Heart right ventricle (tissue), 16 donors: ENCODE measurements around the gene ASPSCR1. TPM values are rescaled to one million over a fixed set of nuclear protein-coding genes. Genes with fewer than 3 reads are reported as not detected.

Experiments used
- ATAC-seq, 8 donors: fragments of 200-7000 bp; cut with Tn5 transposase; one replicate each; pipeline ENCODE4 v1.9.1; 2020; ENCODE audit warnings: mild to moderate bottlenecking in 8 of 8, moderate library complexity in 8 of 8, moderate number of reproducible peaks in 1 of 8
- DNase-seq, 2 donors: peaks; one replicate each; pipeline ENCODE4 v3.0.0-alpha.2; 2020
- H3K27ac ChIP-seq, 10 donors: fragments of 200-600 bp; sonication (generic) in 2 of 10; one replicate each; pipeline versions ENCODE4 v1.5.0 to v1.8.0; 2020 to 2022; ENCODE audit warnings: mild to moderate bottlenecking in 3 of 10
- H3K27me3 ChIP-seq, 7 donors: fragments of 200-600 bp; one replicate each; pipeline ENCODE4 v1.8.0; 2021 to 2022; ENCODE audit warnings: mild to moderate bottlenecking in 2 of 7
- H3K36me3 ChIP-seq, 9 donors: fragments of 200-600 bp; sonication (generic) in 1 of 9; one replicate each; pipeline versions ENCODE4 v1.5.0 to v1.8.0; 2020 to 2022; ENCODE audit warnings: mild to moderate bottlenecking in 2 of 9
- H3K4me1 ChIP-seq, 9 donors: fragments of 200-600 bp; sonication (generic) in 1 of 9; one replicate each; pipeline versions ENCODE4 v1.5.0 to v1.8.0; 2020 to 2022; ENCODE audit warnings: mild to moderate bottlenecking in 4 of 9
- H3K4me3 ChIP-seq, 10 donors: fragments of 200-600 bp; sonication (generic) in 2 of 10; one replicate each; pipeline versions ENCODE4 v1.5.0 to v1.8.0; 2020 to 2022; ENCODE audit warnings: mild to moderate bottlenecking in 7 of 10, moderate library complexity in 2 of 10
- H3K9me3 ChIP-seq, 11 donors: fragments of 200-600 bp in 10 of 11; sonication (generic) in 2 of 11; one replicate each; pipeline versions ENCODE4 v1.5.0 to v1.8.0; 2013 to 2022; ENCODE audit warnings: mild to moderate bottlenecking in 2 of 11, control low read depth in 1 of 11, moderate library complexity in 1 of 11
- WGBS, 2 donors: extraction: QIAGEN DNeasy Blood & Tissue Kit; methylation state at CpG; one replicate each; pipeline ENCODE4 v1.1.7; 2013; ENCODE audit warnings: inconsistent platforms in 1 of 2; 5-methylcytosine and 5-hydroxymethylcytosine counted together
- intact Hi-C, 10 donors: fragments of 100-400 bp; cut with DNase I; formaldehyde crosslinking; loops; one replicate each; pipeline versions ENCODE4 v1.11.1 to v1.14.2; 2022
- polyA plus RNA-seq, 2 donors: library from polyadenylated mRNA; stranded (reverse); fragments of 200-250 nt; gene quantifications; one replicate each; pipeline ENCODE4 v1.2.3, GENCODE V29; 2013
- total RNA-seq, 10 donors: library from RNA; stranded (reverse); fragmentation: NEBNext Ultra II Directional in 3 of 10; extraction: Animal tissue kit (Norgen Biotek cat#: 25700) in 3 of 10; gene quantifications; one replicate each; pipeline versions ENCODE4 v1.2.1 to v1.2.4, GENCODE V29; 2021 to 2023
- TF ChIP-seq, protein P1 (sequence below), 9 donors: fragments of 200-600 bp; sonication (generic) in 2 of 9; IDR thresholded peaks; one replicate each; pipeline versions ENCODE4 v1.5.0 to v1.8.0; 2021 to 2022; ENCODE audit warnings: antibody characterized with exemption in 9 of 9, mild to moderate bottlenecking in 5 of 9, moderate library complexity in 1 of 9
- donor health status: Arrhythmogenic right ventricular cardiomyopathy.
- donor health status: ischemic (EF 13 %, LVEDD 7.1; RV severe dilation, severe dysfunction).
- donor health status: healthy with polysubstance abuse.
- donor health status: DM: no; HTN: yes; CAD: no.
- donor health status: DM: no; HTN: no; CAD: no.
- donor health status: ischemic (EF 25% LVEDD 6.9; RV normal size, moderate dysfunction).
- donor health status: ischemic (EF 25% LVEDD 5.7; RV mildly dilated, moderate dysfunction).
- donor health status: healthy.
- donor health status: DM: yes; HTN: yes; CAD: no.
- donor health status: Ischemic cardiomyopathy.
- donor health status: ischemic (EF 35%, LVEDD 5.7; RV mildly dilated, moderate dysfunction).
- donor health status: nonischemic (EF 11% LVEDD 7.7; RV severe dilation, severe dysfunction).
- donor health status: DM: yes; HTN: yes; CAD: no.
- donor health status: PGD.
- donor health status: ischemic (EF 29% LVEDD 5.4; RV normal size, mild dysfunction).
- donor health status: nonischemic (EF 23%, LVEDD 6.1; RV moderate dilation, normal function).

Gene ASPSCR1
- total and polyA plus RNA-seq, 12 donors, result 19.9 to 115 (median 25.1) TPM

DNA sequence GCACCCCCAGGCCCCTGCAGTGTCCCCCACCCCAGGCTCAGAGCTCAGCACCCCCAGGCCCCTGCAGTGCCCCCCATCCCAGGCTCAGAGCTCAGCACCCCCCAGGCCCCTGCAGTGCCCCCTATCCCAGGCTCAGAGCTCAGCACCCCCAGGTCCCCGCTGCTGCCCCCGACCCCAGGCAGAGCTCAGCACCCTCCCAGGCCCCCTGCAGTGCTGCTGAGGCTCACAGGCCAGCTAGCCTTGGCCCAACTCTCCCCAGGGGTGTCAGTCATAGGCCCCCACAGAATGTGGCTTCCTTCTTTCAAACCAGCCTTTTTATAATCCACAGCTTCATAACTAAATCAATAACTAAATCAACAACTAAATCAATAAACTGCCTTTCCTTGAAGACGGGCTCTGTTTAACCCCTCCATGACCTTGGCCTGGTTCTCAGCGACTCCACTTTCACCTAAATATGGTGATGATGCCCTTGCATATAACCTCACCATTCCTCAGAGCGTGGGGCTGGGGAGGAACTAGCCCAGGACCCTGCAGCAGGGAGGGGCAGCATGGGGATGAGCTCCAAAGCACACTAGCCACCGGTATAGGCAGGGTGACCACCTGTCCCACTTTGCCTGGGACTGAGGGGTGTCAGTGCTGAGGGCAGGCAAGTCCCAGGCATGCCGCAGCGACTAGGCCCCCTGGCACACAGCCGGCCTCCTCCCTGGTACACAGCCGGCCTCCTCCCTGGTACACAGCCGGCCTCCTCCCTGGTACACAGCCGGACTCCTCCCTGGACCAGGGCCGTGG is 21.5 kb upstream of the ASPSCR1 start:
- peaks cover 24 to 49% (median 42%) of the 10 kb centered on the region in 7 donors for H3K27me3 ChIP-seq
- TF ChIP-seq, protein P1, sequence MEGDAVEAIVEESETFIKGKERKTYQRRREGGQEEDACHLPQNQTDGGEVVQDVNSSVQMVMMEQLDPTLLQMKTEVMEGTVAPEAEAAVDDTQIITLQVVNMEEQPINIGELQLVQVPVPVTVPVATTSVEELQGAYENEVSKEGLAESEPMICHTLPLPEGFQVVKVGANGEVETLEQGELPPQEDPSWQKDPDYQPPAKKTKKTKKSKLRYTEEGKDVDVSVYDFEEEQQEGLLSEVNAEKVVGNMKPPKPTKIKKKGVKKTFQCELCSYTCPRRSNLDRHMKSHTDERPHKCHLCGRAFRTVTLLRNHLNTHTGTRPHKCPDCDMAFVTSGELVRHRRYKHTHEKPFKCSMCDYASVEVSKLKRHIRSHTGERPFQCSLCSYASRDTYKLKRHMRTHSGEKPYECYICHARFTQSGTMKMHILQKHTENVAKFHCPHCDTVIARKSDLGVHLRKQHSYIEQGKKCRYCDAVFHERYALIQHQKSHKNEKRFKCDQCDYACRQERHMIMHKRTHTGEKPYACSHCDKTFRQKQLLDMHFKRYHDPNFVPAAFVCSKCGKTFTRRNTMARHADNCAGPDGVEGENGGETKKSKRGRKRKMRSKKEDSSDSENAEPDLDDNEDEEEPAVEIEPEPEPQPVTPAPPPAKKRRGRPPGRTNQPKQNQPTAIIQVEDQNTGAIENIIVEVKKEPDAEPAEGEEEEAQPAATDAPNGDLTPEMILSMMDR (IDR thresholded peaks at IDR 0.05), result no peak
- H3K4me3 ChIP-seq, result no peak overlapping the region
- H3K4me1 ChIP-seq, result peaks cover 0 to 16% (median 13%) of the 10 kb centered on the region in 9 donors
- DNase-seq, result no peak
- intact Hi-C loops, result loop anchor here in 6 of 10 donors (5.0 to 10.0 kb wide), 4 partner anchors 61 to 201 kb away; no protein-coding TSS in a partner anchor
- H3K36me3 ChIP-seq, result no peaks in the 10 kb centered on the region
- ATAC-seq, result no peak
- WGBS, 2 donors, result 83% methylated on average over 13 of the region's 13 CpGs
- peaks cover 0 to 3% (median 0%) of the 10 kb centered on the region in 11 donors for H3K9me3 ChIP-seq
- H3K27ac ChIP-seq, result no peak overlapping the region

DNA sequence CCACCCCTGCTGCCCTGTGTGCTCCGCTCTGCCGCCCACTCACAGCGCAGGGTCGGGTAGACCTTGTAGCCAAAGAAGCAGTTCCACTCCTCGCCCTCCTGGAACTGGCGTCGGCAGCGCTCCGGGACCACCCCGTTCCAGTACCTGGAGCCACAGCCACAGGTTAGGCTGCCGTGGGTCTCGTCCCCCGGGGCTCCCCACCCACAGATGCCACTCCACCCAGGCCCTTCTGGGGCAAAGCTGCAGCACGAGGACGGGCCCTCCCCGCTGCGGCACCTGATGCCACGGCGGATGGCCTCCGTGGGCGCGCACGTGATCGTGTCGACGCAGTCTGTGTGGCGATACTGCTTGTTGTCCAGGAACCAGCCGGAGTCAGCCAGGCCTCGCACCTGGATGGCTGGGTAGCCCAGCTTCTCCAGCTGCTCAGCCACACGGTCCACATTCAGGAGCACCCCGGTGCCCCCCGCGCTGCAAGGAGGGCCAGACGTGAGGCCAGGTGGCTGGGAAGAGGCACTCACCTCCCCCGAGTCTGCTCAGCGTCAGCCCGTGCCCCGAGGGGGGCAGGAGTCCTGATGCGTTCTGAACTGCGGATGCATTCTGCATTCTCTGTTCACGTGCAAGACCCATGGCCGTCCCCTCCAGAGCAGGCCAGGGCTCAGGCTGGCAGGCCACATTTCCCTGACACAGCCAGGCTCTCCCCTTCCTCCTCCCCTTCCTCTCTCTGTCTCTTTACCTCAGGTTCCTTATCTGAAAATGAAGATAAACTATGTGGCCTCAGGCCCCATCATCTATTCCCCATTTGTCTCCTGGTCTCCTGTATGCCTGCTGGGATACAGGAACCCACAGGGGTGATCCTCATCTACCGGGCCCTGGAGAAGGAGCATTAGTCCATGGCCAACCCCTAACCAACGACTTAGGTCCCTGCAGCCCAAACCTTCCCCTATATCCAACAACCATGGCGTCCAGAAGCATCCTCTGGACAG is 20.5 kb upstream of the ASPSCR1 start:
- 77% methylated on average over 45 of the region's 45 CpGs for WGBS, 2 donors
- ATAC-seq (no peak), DNase-seq (no peak)
- TF ChIP-seq, protein P1 (IDR thresholded peaks at IDR 0.05), result no peak
- intact Hi-C loops, result loop anchor here in 6 of 10 donors (5.0 to 10.0 kb wide), 4 partner anchors 60 to 200 kb away; no protein-coding TSS in a partner anchor
- no peak overlapping the region for H3K27ac ChIP-seq
- H3K4me3 ChIP-seq, result no peak overlapping the region
- peaks cover 0 to 19% (median 13%) of the 10 kb centered on the region in 9 donors for H3K4me1 ChIP-seq
- peaks cover 28 to 58% (median 47%) of the 10 kb centered on the region in 7 donors for H3K27me3 ChIP-seq
- H3K36me3 ChIP-seq, result no peaks in the 10 kb centered on the region
- peaks cover 0 to 3% (median 0%) of the 10 kb centered on the region in 11 donors for H3K9me3 ChIP-seq

DNA sequence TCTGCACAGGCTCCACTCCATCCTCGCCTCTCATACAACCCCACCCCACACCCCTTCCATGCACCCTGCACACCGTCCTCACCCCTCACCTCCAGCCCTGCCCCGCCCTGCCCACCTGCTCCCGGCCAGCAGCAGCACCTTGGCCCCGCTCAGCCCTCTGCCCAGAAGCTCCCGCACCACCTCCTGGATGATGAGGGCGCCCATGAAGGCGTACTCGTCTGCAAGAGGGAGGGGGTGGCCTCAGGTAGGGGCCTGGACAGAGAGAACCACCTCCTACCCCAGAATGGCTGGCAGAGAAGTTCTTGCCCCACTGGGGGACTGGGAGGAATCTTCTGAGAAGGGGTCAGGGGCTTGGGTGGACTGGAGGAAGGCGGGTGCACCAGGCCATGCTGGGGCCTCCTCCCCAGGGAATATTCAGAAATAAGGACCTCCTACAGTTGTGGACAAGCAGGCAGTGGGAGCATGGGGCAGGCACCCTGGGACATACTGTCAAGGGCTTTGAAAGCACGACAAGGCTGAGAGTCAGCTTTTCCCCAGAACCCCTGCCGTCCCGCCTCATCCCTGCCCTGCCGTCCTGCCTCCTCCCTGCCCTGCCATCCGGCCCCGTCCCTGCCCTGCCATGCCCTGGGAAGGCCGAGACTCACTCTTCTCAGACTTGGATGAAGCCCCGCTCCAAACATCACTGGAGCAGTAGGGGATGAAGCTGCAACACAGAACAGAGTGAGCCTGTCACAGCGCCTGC is 19.6 kb upstream of the ASPSCR1 start:
- TF ChIP-seq, protein P1 (IDR thresholded peaks at IDR 0.05), result no peak
- Histone ChIP-seq H3K4me1 (peaks cover 0 to 24% (median 13%) of the 10 kb centered on the region in 9 donors), H3K36me3 (no peaks in the 10 kb centered on the region), H3K9me3 (peaks cover 0 to 3% (median 0%) of the 10 kb centered on the region in 11 donors), H3K4me3 (no peak overlapping the region), H3K27me3 (peaks cover 32 to 68% (median 57%) of the 10 kb centered on the region in 7 donors), H3K27ac (no peak overlapping the region)
- DNase-seq (no peak), ATAC-seq (no peak)
- intact Hi-C loops, result loop anchor here in 7 of 10 donors (2.0 to 10.0 kb wide), 6 partner anchors 59 to 199 kb away; no protein-coding TSS in a partner anchor
- 77 to 86% methylated on average over 19 of the region's 19 CpGs for WGBS, 2 donors
